HG02852 (cell line): ENCODE data around the gene MTA1.

Source experiments
- ATAC-seq: cut with Tn5 transposase; IDR thresholded peaks from one replicate; pipeline ENCODE4 v1.9.1; 2021; ENCODE audit warnings: mild to moderate bottlenecking, moderate library complexity; ENCODE audit not compliant: unreplicated experiment

The MTA1 gene

GRCh38 chr14:105484069-105484996 is 64.7 kb downstream of the MTA1 start:
- ATAC-seq, result no peak

- no peak for ATAC-seq
Observed at GRCh38 chr14:105484997-105485393, 65.4 kb downstream of the MTA1 start.

GRCh38 chr14:105485739-105486162 is 66.1 kb downstream of the MTA1 start:
- no peak for ATAC-seq

- no peak for ATAC-seq
Observed at GRCh38 chr14:105486163-105486973, 66.7 kb downstream of the MTA1 start, which contains the start of gene CRIP1. Gene CRIP1 (plus strand): TSS chr14:105486886. CDS start chr14:105487260, 374 bp downstream.

GRCh38 chr14:105486974-105487448 is 67.4 kb downstream of the MTA1 start:
- no peak for ATAC-seq

- no peak for ATAC-seq
Observed at GRCh38 chr14:105487449-105487985, 67.9 kb downstream of the MTA1 start.

GRCh38 chr14:105487986-105488777 is 68.6 kb downstream of the MTA1 start:
- ATAC-seq, result no peak

GRCh38 chr14:105488781-105489541 is 69.3 kb downstream of the MTA1 start:
- ATAC-seq, result no peak

- ATAC-seq, result no peak
Observed at GRCh38 chr14:105489542-105490266, 70.1 kb downstream of the MTA1 start.

GRCh38 chr14:105490267-105490571 is 70.6 kb downstream of the MTA1 start:
- peak; percentile 1 for ATAC-seq

- ATAC-seq, result peak; percentile 66
Observed at GRCh38 chr14:105490572-105491365, 71.1 kb downstream of the MTA1 start, which contains the start of gene TEDC1. Gene TEDC1 (plus strand): TSS chr14:105491246. CDS start chr14:105491376, 130 bp downstream.

GRCh38 chr14:105491366-105491973 is 71.8 kb downstream of the MTA1 start:
- ATAC-seq, result peak; percentile 4

GRCh38 chr14:105492031-105492970 is 72.7 kb downstream of the MTA1 start:
- ATAC-seq, result no peak

- no peak for ATAC-seq
Observed at GRCh38 chr14:105492971-105493871, 73.6 kb downstream of the MTA1 start.

GRCh38 chr14:105493921-105494605 is 74.4 kb downstream of the MTA1 start:
- no peak for ATAC-seq
